OCI-LY3 (cell line): Measurements from ENCODE around the gene GRK1.
A peak's percentile ranks its signal among the peaks of the same experiment; 100 is the strongest.

ENCODE experiments used
- H2AFZ ChIP-seq: fragments of 200-600, 300-600 bp; shearing (Covaris generic); 2 replicates; pipeline ENCODE4 v1.6.0; 2014; ENCODE audit warnings: antibody characterized with exemption, low read depth, low read length
- H3K27ac ChIP-seq: fragments of 200-600, 300-600 bp; sonication (generic); 2 replicates; pipeline ENCODE4 v1.5.1; 2014; ENCODE audit warnings: mild to moderate bottlenecking, low read length, moderate library complexity, mixed read lengths
- H3K27me3 ChIP-seq: fragments of 200-600, 300-600 bp; sonication (generic); 2 replicates; pipeline ENCODE4 v1.6.1; 2014; ENCODE audit warnings: low read depth, low read length, mixed read lengths
- H3K36me3 ChIP-seq: fragments of 200-600, 300-600 bp; sonication (generic); replicated peaks from 2 replicates; pipeline ENCODE3; 2014; ENCODE audit warnings: low read depth, low read length, mixed read lengths
- H3K4me1 ChIP-seq: fragments of 300-600, 200-600 bp; sonication (generic); 2 replicates; pipeline ENCODE4 v1.6.1; 2014; ENCODE audit warnings: low read length, mixed read lengths
- H3K4me2 ChIP-seq: fragments of 200-600, 300-600 bp; sonication (generic); 2 replicates; pipeline ENCODE4 v1.6.1; 2014; ENCODE audit warnings: low read length, mixed read lengths
- H3K4me3 ChIP-seq: fragments of 300-600, 200-600 bp; sonication (generic); 2 replicates; pipeline ENCODE4 v1.5.1; 2014; ENCODE audit warnings: antibody characterized with exemption, mild to moderate bottlenecking, low read length, moderate library complexity
- H3K79me2 ChIP-seq: fragments of 300-600, 200-600 bp; shearing (Covaris generic); 2 replicates; pipeline ENCODE4 v1.6.1; 2014; ENCODE audit warnings: mild to moderate bottlenecking, low read length, mixed read lengths
- H3K9ac ChIP-seq: fragments of 300-600, 200-600 bp; shearing (Covaris generic); 2 replicates; pipeline ENCODE4 v1.6.0; 2014; ENCODE audit warnings: mild to moderate bottlenecking, low read length, moderate library complexity
- H3K9me3 ChIP-seq: fragments of 200-600, 300-600 bp; shearing (Covaris generic); 2 replicates; pipeline ENCODE4 v1.6.1; 2014; ENCODE audit warnings: low read length, mixed read lengths; ENCODE audit not compliant: insufficient read depth
- H4K20me1 ChIP-seq: fragments of 200-600, 300-600 bp; sonication (generic); 2 replicates; pipeline ENCODE4 v1.6.1; 2016; ENCODE audit warnings: low read length, mixed read lengths; ENCODE audit not compliant: insufficient read depth
- CTCF ChIP-seq: fragments of 200-600, 300-600 bp; sonication (generic); IDR thresholded peaks from 2 replicates; pipeline ENCODE4 v1.5.1; 2014; ENCODE audit warnings: antibody characterized with exemption, low read length, low read depth
- EZH2phosphoT487 ChIP-seq: fragments of 200-600 bp; shearing (Covaris generic); IDR thresholded peaks from 2 replicates; pipeline ENCODE4 v1.6.1; 2018; ENCODE audit warnings: antibody characterized with exemption, mixed run types, low read depth

GRK1 gene

GRCh38 chr13:113730258-113730691, 63.3 kb downstream of the GRK1 start:
- H3K27me3 ChIP-seq: no peaks in the 10 kb centered on the region
- no peaks in the 10 kb centered on the region for H3K36me3 ChIP-seq
- no peaks in the 10 kb centered on the region for H4K20me1 ChIP-seq
- H3K9me3 ChIP-seq: peaks cover 2% of the 10 kb centered on the region; the same call in 1 of the 2 replicates
- no peak overlapping the region for H3K4me3 ChIP-seq
- no peaks in the 10 kb centered on the region for H3K4me1 ChIP-seq
- H3K9ac ChIP-seq: no peak overlapping the region
- H3K27ac ChIP-seq: no peak overlapping the region
- H3K79me2 ChIP-seq: no peaks in the 10 kb centered on the region
- TF ChIP-seq EZH2phosphoT487: no peak
- TF ChIP-seq CTCF: no peak
- H2AFZ ChIP-seq: no peak overlapping the region
- H3K4me2 ChIP-seq: no peak overlapping the region

- Histone ChIP-seq H3K36me3 (no peaks in the 10 kb centered on the region), H3K4me3 (no peak overlapping the region), H4K20me1 (no peaks in the 10 kb centered on the region), H3K9me3 (peaks cover 2% of the 10 kb centered on the region; the same call in 1 of the 2 replicates), H3K27me3 (no peaks in the 10 kb centered on the region), H2AFZ (no peak overlapping the region), H3K9ac (no peak overlapping the region), H3K27ac (no peak overlapping the region), H3K79me2 (no peaks in the 10 kb centered on the region), H3K4me2 (no peak overlapping the region), H3K4me1 (no peaks in the 10 kb centered on the region)
- TF ChIP-seq CTCF: peak; percentile 10; the same call in 1 of the 2 replicates
- no peak for TF ChIP-seq EZH2phosphoT487
Observed at GRCh38 chr13:113730831-113731191, 63.8 kb downstream of the GRK1 start.

DNA sequence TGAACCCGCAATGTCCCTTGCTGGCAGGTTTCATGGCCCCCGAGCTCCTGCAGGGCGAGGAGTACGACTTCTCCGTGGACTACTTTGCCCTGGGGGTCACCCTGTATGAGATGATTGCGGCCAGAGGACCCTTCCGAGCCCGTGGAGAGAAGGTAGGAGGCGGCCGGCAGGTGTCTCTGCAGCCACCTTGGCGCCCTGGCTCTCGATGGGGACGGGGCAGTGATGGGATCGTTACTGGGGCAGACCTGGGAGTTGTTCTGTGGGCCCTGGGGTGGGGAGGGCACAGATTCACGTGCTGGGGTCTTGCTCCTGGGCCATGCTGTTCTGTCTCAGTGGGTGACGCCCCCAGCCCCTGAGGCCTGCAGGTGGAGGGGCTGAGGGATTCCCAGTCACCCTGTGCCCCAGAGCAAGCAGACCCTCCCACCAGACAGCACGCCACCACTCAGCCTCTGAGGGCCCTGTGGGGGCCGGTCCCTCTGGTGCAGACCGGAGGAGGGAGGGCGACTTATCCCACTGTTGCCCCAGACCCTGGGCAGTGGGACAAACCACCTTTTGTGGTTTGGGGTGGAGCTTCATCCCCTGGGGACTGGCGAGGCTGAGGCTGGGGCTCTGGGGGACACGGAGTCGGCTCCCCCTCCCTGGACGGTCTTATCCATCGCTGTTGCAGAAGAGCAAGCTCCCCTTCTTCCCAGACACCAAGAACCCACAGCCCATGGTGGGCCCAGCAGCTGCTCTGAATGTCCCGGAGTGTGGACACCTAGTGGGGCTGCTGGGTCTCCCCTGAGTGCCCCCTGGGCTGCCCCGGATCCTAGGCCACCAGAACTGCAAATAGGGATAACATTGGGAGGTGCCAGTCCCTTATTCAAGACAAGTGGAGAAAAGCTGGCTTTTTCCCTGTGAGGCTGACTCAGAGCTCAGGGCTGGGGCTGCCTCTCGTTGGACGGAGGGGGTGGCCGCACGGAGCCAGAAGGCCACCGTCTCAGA, 64.5 kb downstream of the GRK1 start:
- H4K20me1 ChIP-seq: no peaks in the 10 kb centered on the region
- no peak overlapping the region for H3K4me2 ChIP-seq
- H3K79me2 ChIP-seq: no peaks in the 10 kb centered on the region
- no peaks in the 10 kb centered on the region for H3K27me3 ChIP-seq
- no peak overlapping the region for H3K9ac ChIP-seq
- H3K27ac ChIP-seq: no peak overlapping the region
- TF ChIP-seq CTCF (no peak), EZH2phosphoT487 (no peak)
- no peaks in the 10 kb centered on the region for H3K36me3 ChIP-seq
- H3K9me3 ChIP-seq: peaks cover 2% of the 10 kb centered on the region; the same call in 1 of the 2 replicates
- H3K4me3 ChIP-seq: no peak overlapping the region
- H3K4me1 ChIP-seq: no peaks in the 10 kb centered on the region
- no peak overlapping the region for H2AFZ ChIP-seq

DNA sequence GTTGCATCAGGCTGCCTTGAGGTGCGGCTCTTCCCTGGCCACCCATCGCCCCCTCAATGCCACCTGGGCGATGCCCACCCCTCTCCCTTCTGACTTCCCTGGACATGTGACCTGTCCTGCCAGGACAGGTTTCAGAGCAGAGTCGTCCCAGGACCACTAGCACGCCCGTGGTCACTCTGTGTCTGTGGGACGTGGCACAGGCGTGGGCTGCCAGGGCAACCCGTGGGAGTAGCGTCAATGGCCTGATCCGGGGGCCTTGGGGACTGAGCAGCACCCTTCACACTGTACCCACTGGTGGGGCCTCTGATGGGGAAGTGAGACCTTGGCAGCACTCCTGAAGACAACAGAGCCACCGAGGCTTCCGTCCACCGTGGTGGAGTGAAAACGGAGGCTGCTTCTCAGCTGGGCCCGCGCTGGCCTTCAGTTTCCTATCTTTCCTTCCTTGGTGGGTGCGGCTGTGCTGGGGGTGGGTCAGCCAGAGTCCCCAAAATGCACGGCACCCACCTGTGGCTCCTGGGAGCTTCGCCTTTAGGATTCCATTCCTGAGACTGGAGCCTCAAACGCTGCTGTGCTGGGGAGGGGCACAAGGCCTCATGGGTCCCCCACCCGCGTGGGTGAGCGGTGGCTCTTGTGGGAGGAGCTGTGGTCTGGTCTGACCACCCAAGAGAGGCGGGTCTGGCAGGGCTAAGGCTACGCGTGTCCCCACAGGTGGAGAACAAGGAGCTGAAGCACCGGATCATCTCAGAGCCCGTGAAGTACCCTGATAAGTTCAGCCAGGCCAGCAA, 65.3 kb downstream of the GRK1 start:
- Histone ChIP-seq H3K36me3 (no peaks in the 10 kb centered on the region), H2AFZ (no peak overlapping the region), H3K79me2 (no peaks in the 10 kb centered on the region), H3K4me3 (no peak overlapping the region), H3K27ac (no peak overlapping the region), H3K4me2 (no peak overlapping the region), H3K9me3 (peaks cover 2% of the 10 kb centered on the region; the same call in 1 of the 2 replicates), H3K4me1 (no peaks in the 10 kb centered on the region), H3K9ac (no peak overlapping the region), H3K27me3 (no peaks in the 10 kb centered on the region), H4K20me1 (no peaks in the 10 kb centered on the region)
- no peak for TF ChIP-seq CTCF
- TF ChIP-seq EZH2phosphoT487: no peak
